GM18870 (cell line): ENCODE data around the gene CFL2.

ENCODE experiments used
- ATAC-seq: cut with Tn5 transposase; IDR thresholded peaks from one replicate; pipeline ENCODE4 v1.9.1; 2021; ENCODE audit warnings: moderate library complexity; ENCODE audit not compliant: unreplicated experiment

The CFL2 gene

DNA sequence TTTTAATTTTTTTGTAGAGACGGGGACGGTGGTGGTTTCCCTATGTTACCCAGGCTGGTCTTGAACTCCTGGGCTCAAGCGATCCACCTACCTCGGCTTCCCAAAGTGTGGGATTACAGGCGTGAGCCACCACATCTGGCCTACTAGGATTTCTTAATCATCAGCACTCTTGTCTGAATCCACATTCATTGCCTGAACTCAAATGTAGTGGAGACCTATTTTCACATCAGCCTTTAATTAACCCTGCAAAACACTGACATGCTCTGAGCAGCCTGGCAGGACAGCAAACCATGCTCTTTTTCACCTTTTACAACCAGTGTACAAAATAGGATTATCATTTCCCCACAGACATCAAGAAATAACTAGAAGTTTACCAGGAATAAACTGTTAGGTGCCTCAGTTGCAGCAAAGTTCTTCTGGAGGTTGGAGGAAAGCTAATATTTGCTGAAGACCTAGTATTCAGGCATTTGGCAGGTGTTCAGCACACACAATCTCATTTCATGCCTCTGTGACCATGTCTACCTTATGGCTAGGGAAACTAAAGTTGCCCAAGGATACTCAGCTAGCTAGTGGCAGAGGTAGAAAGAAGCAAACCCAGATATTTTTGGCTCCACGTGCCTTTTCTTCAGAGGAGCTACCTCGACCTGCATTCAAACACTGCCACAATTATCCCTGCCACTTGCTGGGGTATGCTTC is 37.7 kb downstream of the CFL2 start:
- no peak for ATAC-seq

DNA sequence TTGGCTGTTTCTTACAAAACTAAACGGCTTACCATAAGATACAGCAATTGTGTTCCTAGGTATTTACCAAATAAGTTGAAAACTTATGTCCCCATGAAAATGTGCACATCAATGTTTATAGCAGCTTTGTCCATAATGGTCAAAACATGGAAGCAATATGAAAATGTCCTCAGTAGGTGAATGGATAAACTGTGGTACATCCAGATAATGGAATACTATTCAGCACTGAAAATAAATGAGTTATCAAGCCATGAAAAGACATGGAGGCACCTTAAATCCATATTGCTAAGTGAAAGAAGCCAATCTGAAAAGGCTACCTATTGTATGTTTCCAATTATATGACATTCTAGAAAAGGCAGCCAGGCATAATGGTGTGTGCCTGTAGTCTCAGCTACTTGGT is 40.7 kb downstream of the CFL2 start:
- no peak for ATAC-seq

DNA sequence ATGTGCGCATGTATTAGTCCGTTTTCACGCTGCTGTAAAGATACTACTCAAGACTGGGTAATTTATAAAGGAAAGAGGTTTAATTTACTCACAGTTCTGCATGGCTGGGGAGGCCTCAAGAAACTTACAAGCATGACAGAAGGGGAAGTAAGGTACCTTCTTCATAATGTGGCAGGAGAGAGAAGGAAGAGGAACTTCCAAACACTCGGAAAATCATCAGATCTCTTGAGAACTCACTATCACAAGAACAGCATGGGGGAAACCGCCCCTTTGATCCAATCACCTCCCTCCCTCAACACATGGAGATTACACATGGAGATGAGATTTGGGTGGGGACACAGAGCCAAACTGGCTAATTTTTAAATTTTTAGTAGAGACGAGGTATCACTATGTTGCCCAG is 42.7 kb downstream of the CFL2 start:
- no peak for ATAC-seq

DNA sequence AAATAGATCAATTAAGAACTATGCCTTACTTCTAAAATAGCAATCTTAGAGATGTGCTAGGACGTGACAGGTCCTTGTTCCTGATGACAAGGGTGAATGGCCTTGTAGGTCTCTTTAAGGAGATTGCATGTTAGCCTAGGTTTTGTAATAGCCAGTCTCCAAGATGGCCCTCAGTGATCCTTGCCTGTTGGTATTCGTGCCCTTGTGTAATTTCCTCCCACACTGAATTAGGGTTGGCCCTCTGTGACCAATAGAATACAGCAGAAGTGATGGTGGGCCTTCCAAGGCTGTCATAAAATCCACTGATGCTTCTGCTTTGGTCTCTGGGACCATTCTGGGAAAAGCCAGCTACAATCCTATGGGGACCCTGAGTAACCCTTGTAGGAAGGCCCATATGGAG is 46.3 kb downstream of the CFL2 start:
- ATAC-seq, result no peak

DNA sequence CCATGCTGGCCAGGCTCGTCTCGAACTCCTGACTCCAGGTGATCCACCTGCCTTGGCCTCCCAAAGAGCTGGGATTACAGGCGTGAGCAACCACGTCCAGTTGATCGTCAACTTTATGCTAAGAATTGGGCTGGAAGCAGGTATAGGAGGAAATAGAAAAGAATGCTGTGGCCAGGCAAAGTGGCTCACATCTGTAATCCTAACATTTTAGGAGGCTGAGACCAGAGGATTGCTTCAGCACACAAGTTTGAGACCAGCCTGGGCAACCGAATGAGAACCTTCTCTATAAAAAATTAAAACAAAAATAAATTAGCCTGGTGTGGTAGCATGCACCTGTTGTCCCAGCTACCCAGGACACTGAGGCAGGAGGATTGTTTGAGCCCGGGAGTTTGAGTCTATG is 47.4 kb downstream of the CFL2 start:
- no peak for ATAC-seq

DNA sequence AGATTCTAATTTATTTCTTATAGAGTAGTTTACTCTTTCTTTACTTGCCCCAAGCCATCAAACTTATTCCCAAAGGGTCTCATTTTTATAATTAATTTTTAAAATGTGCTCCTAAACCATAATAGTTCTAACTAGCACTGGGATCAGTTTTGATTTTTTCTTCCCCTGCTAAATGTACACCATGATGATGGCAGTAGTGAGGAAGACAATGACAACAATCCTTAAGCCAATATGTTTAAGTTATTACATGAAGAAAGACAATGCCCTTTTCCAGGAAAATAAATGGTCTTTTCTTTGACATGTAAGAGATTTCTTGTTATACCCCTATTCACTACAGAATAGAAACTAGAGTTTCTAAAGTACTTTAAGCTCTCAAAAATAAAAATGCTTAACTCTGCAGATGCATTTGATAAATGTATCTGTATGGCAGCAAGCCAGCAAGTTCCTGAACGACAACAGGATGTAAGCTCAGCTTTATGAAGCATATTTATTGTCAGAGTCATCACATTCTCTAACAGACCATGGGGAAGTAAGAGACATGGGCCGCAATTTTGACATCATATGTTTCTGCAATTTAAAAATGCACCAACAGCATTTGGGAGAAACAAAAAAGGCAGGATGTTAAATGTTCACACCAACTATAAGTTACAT is 48.5 kb downstream of the CFL2 start:
- no peak for ATAC-seq

DNA sequence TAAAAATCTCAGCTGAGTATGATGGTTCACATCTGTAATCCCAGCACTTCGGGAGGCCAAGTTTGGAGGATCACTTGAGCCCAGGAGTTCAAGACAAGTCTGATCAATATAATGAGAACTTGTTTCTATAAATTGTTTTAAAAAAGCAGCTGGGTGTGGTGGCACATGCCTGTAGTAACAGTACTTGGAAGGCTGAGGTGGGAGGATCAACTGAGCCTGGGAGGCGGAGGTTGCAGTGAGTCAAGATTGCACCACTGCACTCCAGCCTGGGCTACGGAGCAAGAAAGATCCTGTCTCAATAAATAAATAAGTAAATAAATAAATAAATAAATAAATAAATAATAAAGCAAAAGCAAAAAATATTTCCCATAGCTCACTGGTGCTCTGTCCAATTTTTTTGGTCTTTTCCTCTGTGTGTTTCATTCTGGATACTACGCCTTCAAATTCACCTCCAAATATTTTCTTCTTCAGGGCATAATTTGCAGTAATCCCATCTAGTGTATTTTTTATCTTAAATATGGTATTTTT is 51.8 kb downstream of the CFL2 start:
- no peak for ATAC-seq

DNA sequence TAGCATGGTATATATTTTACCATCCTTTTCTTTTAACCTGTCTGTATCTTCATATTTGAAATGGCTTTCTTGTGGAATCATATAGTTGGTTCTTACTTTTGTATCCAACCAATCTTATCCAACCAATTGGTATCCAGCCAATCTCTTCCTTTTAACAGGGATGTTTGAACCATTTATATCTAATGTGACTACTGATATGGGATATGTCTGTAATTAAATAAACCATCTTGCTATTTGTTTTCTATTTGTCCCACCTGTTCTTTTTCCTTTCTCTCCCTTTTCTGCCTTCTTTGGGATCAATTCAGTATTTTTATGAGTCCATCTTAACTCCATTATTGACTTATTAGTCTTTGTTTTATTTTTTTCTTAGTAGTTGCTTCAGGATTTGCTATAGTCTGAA is 53.6 kb downstream of the CFL2 start:
- ATAC-seq, result no peak
